WERI-Rb-1 (cell line): ENCODE results near the gene PRR32.
A peak's percentile ranks its signal among the peaks of the same experiment; 100 is the strongest.
"Not testable (repeated sequence)": the region's sequence is repeated elsewhere in the genome, so short reads cannot be mapped to it uniquely, and the experiment has no call there.

ENCODE experiments used
- DNase-seq: peaks from one replicate; pipeline ENCODE4 v3.0.0-alpha.2; 2020
- H3K27ac ChIP-seq: fragments of 250-450 bp; sonication (Bioruptor Pico); 2 replicates; pipeline ENCODE4 v1.5.1; 2020; ENCODE audit warnings: mild to moderate bottlenecking, moderate library complexity
- H3K27me3 ChIP-seq: fragments of 250-450 bp; sonication (Bioruptor Pico); 2 replicates; pipeline ENCODE4 v1.5.1; 2021; ENCODE audit warnings: mild to moderate bottlenecking, low read depth, moderate library complexity; ENCODE audit not compliant: insufficient read depth, severe bottlenecking
- H3K36me3 ChIP-seq: fragments of 250-450 bp; sonication (Bioruptor Pico); 2 replicates; pipeline ENCODE4 v1.5.1; 2020; ENCODE audit warnings: mild to moderate bottlenecking, moderate library complexity
- H3K4me3 ChIP-seq: 2 replicates; pipeline ENCODE4 v1.5.1; 2011; ENCODE audit warnings: low read depth, mild to moderate bottlenecking, control low read depth, low read length
- H3K9me3 ChIP-seq: fragments of 250-450 bp; sonication (Bioruptor Pico); 2 replicates; pipeline ENCODE4 v1.5.1; 2021; ENCODE audit warnings: mild to moderate bottlenecking, moderate library complexity; ENCODE audit not compliant: severe bottlenecking
- TF ChIP-seq, protein P1 (sequence below): IDR thresholded peaks from 2 replicates; pipeline ENCODE4 v1.5.1; 2011; ENCODE audit warnings: low read depth, mild to moderate bottlenecking, control low read depth, inconsistent platforms, low read length

The PRR32 gene, protein sequence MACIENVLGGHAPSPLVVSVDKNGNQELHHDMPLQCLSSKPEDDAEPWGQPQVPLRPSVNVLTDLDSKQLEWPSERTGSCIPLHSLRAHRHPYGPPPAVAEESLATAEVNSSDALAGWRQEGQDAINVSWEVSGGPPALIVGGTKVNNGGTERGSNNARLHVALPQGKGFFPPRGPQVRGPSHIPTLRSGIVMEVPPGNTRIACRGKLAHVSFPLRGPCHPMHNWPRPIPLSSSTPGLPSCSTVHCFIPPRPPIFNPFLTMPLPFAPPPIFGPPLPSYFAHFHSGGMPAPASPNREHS

DNA sequence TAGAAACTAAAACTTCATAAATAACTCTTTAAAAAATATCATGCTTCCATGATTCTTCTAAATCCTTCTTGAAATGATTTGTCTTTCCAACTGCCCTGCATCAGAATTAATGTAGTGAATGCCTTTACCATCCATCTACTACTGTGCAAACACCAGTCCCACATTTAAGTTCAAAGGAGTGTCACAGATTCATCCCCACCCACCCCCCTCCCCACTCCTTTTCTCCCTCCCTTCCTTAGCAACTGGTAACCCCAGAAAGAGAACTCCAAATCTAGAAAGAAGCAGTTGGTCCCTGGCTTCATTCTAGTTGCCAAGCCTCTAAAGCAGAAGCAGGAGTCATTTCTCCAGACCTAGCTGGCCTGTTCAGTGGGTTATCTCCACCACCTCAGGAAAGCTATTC lies at the start of gene PRR32:
TSS of gene PRR32 (plus strand) at position 301 of the 400 bp plus-strand sequence. CDS start 115 bp downstream, outside the sequence.
- Histone ChIP-seq H3K36me3 (no peaks in the 10 kb centered on the region), H3K27me3 (peaks cover 15% of the 10 kb centered on the region), H3K9me3 (no peaks in the 10 kb centered on the region), H3K27ac (no peak within 1 kb of the TSS), H3K4me3 (no peak within 1 kb of the TSS)
- TF ChIP-seq, protein P1, sequence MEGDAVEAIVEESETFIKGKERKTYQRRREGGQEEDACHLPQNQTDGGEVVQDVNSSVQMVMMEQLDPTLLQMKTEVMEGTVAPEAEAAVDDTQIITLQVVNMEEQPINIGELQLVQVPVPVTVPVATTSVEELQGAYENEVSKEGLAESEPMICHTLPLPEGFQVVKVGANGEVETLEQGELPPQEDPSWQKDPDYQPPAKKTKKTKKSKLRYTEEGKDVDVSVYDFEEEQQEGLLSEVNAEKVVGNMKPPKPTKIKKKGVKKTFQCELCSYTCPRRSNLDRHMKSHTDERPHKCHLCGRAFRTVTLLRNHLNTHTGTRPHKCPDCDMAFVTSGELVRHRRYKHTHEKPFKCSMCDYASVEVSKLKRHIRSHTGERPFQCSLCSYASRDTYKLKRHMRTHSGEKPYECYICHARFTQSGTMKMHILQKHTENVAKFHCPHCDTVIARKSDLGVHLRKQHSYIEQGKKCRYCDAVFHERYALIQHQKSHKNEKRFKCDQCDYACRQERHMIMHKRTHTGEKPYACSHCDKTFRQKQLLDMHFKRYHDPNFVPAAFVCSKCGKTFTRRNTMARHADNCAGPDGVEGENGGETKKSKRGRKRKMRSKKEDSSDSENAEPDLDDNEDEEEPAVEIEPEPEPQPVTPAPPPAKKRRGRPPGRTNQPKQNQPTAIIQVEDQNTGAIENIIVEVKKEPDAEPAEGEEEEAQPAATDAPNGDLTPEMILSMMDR: no peak
- DNase-seq: no peak

DNA sequence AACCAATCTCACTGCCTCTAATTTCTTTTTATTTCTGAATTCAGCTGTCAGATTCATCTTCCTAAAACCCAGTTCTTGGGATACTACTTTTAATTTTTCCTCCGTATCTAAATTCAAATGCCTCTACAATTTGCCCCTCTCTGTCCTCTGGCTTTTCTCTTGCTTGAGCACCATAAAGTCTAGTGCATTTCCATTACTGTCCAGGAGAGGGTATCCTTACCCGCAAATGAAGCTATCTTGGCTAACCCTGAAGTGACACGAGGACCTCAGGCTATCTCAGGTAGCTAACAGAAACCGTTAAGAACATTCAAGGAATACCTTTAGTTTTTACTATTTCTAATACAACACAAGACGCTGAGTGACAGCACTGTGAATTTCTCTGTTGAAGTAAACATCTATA lies 49.4 kb upstream of the PRR32 start:
- no peaks in the 10 kb centered on the region for H3K36me3 ChIP-seq
- H3K27me3 ChIP-seq: peaks cover 9% of the 10 kb centered on the region
- TF ChIP-seq, protein P1: peak; percentile 61
- H3K9me3 ChIP-seq: no peaks in the 10 kb centered on the region
- H3K4me3 ChIP-seq: no peak overlapping the region
- H3K27ac ChIP-seq: no peak overlapping the region
- peak; percentile 12 for DNase-seq

DNA sequence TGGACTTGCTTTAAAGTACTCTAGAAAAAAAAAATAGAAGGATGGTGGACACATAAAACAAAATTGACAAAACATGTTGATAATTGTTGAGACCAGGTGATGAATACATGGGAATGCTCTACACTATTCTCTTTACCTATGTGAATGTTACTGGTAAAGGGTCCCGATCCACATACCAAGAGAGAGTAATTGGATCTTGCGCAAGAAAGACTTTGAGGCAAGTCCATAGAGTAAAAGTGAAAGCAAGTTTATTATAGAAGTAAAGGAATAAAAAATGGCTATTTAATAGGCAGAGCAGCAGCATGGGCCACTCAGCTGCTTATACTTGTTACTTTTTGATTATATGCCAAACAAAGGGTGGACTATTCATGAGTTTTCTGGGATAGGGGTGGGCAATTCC lies 34.0 kb upstream of the PRR32 start:
- TF ChIP-seq, protein P1: no peak
- DNase-seq: no peak
- H3K9me3 ChIP-seq: no peaks in the 10 kb centered on the region
- H3K36me3 ChIP-seq: no peaks in the 10 kb centered on the region
- H3K27ac ChIP-seq: no peak overlapping the region
- peaks cover 22% of the 10 kb centered on the region for H3K27me3 ChIP-seq
- H3K4me3 ChIP-seq: no peak overlapping the region

DNA sequence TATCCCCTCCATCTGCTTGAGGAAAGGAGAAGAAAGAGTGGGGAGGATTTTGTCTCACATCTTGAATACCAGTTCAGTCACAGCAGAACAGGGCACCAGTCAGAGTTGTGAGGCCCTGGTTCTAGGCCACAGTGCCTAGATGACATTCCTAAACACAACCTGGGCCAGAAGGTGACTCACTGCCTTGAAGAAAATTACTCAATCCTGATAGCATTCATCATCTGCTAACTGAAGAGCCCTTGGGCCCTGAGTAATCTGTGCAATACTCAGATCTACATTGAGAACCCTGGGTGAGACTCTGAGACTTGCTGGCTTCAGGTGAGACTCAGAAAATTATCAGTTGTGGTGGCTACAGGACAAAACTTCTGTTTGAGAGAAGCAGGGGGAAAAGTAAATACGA lies 20.5 kb upstream of the PRR32 start:
- Histone ChIP-seq H3K4me3 (no peak overlapping the region), H3K36me3 (no peaks in the 10 kb centered on the region), H3K27me3 (peaks cover 10% of the 10 kb centered on the region), H3K9me3 (no peaks in the 10 kb centered on the region), H3K27ac (no peak overlapping the region)
- TF ChIP-seq, protein P1: no peak
- DNase-seq: no peak

DNA sequence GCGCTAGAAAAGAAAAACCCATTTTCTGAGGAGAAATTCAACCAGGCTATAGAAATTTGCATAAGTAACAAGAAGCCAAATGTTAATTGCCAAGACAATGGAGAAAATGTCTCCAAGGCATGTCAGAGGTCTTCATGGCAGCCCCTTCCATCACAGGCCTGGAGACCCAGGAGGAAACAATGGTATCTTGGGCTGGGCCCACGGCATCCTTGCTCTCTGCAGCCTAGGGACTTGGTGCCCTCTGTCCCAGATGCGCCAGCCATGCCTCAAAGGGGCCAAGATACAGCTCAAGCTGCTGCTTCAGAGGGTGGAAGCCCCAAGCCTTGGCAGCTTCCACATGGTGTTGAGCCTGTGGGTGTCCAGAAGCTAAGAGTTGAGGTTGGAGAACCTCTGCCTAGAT lies 12.7 kb upstream of the PRR32 start:
- H3K36me3 ChIP-seq, DNase-seq, H3K9me3 ChIP-seq, H3K27me3 ChIP-seq, H3K27ac ChIP-seq, H3K4me3 ChIP-seq: not testable (repeated sequence)

DNA sequence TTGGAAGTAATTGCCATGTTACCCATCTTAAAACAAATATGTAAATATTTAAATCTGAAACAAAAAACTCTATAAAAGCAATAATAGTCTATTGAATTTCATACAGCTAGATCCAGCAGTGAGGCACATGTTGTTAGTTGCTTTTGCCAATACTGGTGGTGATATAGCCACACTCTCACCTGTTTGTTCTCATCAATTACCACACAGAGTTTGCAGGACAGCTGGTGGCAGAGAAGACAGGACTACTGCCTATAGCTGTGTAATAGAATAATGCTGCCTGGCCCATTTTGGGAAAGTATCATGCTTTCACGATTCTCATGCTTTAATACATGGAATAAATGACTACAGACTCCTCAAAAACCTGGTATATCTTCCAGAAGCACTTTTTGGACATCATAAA lies 3.7 kb upstream of the PRR32 start:
- H3K4me3 ChIP-seq: no peak overlapping the region
- TF ChIP-seq, protein P1: no peak
- H3K9me3 ChIP-seq: no peaks in the 10 kb centered on the region
- H3K36me3 ChIP-seq: no peaks in the 10 kb centered on the region
- H3K27me3 ChIP-seq: peaks cover 6% of the 10 kb centered on the region
- no peak overlapping the region for H3K27ac ChIP-seq
- no peak for DNase-seq
